HepG2 (cell line): Measurements from ENCODE around the gene CIAPIN1. TPM values are rescaled to one million over a fixed set of nuclear protein-coding genes. Genes with fewer than 3 reads are reported as not detected.

Source experiments
- AGO2 ChIP-seq: fragments of 200-400 bp; formaldehyde crosslinking; optimal IDR thresholded peaks from 2 replicates; pipeline ENCODE3; 2017; ENCODE audit warnings: mild to moderate bottlenecking, low read depth, low read length, moderate library complexity
- IRF1 ChIP-seq: sonication (generic); formaldehyde crosslinking; IDR thresholded peaks from 2 replicates; pipeline ENCODE4 v1.4.0; 2020; ENCODE audit warnings: low read depth, mild to moderate bottlenecking, missing genetic modification reagents
- IRF2 ChIP-seq: IDR thresholded peaks from 2 replicates; pipeline ENCODE4 v1.6.1; 2018; ENCODE audit warnings: missing genetic modification reagents, missing compliant biosample characterization
- KAT8 ChIP-seq: IDR thresholded peaks from 2 replicates; pipeline ENCODE4 v1.6.1; 2016; ENCODE audit warnings: missing genetic modification reagents, missing compliant biosample characterization
- KDM1A ChIP-seq: IDR thresholded peaks from 2 replicates; pipeline ENCODE4 v1.6.1; 2016; ENCODE audit warnings: missing compliant biosample characterization
- MAFF ChIP-seq: IDR thresholded peaks from 2 replicates; pipeline ENCODE4 v1.6.1; 2011; ENCODE audit warnings: low read depth, low read length, improper control_type of control experiment
- MIER3 ChIP-seq: IDR thresholded peaks from 2 replicates; pipeline ENCODE4 v1.6.1; 2016; ENCODE audit warnings: missing compliant biosample characterization, borderline replicate concordance
- MTF2 ChIP-seq: sonication (generic); formaldehyde crosslinking; IDR thresholded peaks from 2 replicates; pipeline ENCODE4 v1.5.0; 2020; ENCODE audit warnings: missing genetic modification reagents, borderline replicate concordance
- NR2F1 ChIP-seq, 2 experiments: fragments of 450-650 bp in 1 of 2; formaldehyde crosslinking in 1 of 2; IDR thresholded peaks; 2 replicates each; pipeline versions ENCODE4 v1.5.0 to v1.6.1; 2016 to 2020; ENCODE audit warnings: mild to moderate bottlenecking in 1 of 2, missing compliant biosample characterization in 1 of 2, missing genetic modification reagents in 1 of 2, moderate library complexity in 1 of 2
- PCBP1 ChIP-seq: fragments of 200-400 bp; formaldehyde crosslinking; IDR thresholded peaks from 2 replicates; pipeline ENCODE4 v1.6.1; 2017; ENCODE audit warnings: mild to moderate bottlenecking, low read depth, low read length, borderline replicate concordance
- PHF21A ChIP-seq: sonication (generic); formaldehyde crosslinking; IDR thresholded peaks from 2 replicates; pipeline ENCODE4 v1.5.0; 2020; ENCODE audit warnings: mild to moderate bottlenecking, missing genetic modification reagents
- RBAK ChIP-seq: sonication (generic); formaldehyde crosslinking; IDR thresholded peaks from 2 replicates; pipeline ENCODE4 v1.5.1; 2020; ENCODE audit warnings: mild to moderate bottlenecking, missing genetic modification reagents
- RFX3 ChIP-seq: IDR thresholded peaks from 2 replicates; pipeline ENCODE4 v1.6.1; 2016; ENCODE audit warnings: missing biosample characterization, missing genetic modification reagents
- SETDB1 ChIP-seq: sonication (generic); formaldehyde crosslinking; IDR thresholded peaks from 2 replicates; pipeline ENCODE4 v1.5.1; 2020; ENCODE audit warnings: missing genetic modification reagents, mild to moderate bottlenecking, borderline replicate concordance
- SMAD1 ChIP-seq: sonication (generic); formaldehyde crosslinking; IDR thresholded peaks from 2 replicates; pipeline ENCODE4 v1.4.0; 2020; ENCODE audit warnings: missing genetic modification reagents, low read depth, mild to moderate bottlenecking, borderline replicate concordance
- SMYD3 ChIP-seq: sonication (generic); formaldehyde crosslinking; IDR thresholded peaks from 2 replicates; pipeline ENCODE4 v1.8.1; 2023; ENCODE audit warnings: mild to moderate bottlenecking, missing genetic modification reagents
- SSRP1 ChIP-seq: IDR thresholded peaks from 2 replicates; pipeline ENCODE4 v1.6.1; 2016; ENCODE audit warnings: control low read depth
- ZC3H13 ChIP-seq: sonication (generic); formaldehyde crosslinking; IDR thresholded peaks from 2 replicates; pipeline ENCODE4 v1.8.1; 2023; ENCODE audit warnings: mild to moderate bottlenecking, missing genetic modification reagents, moderate library complexity
- ZFP36 ChIP-seq: fragments of 150-350 bp; IDR thresholded peaks from 2 replicates; pipeline ENCODE4 v1.6.1; 2018; ENCODE audit warnings: borderline replicate concordance, low read length, low read depth; ENCODE audit not compliant: partially characterized antibody
- ZFP90 ChIP-seq: sonication (generic); formaldehyde crosslinking; IDR thresholded peaks from 2 replicates; pipeline ENCODE4 v1.8.0; 2022; ENCODE audit warnings: missing genetic modification reagents, mild to moderate bottlenecking, inconsistent platforms, borderline replicate concordance
- ZIK1 ChIP-seq: sonication (generic); formaldehyde crosslinking; IDR thresholded peaks from 2 replicates; pipeline ENCODE4 v1.5.0; 2020; ENCODE audit warnings: mild to moderate bottlenecking, low read depth, missing genetic modification reagents, borderline replicate concordance
- ZMYM2 ChIP-seq: sonication (generic); formaldehyde crosslinking; IDR thresholded peaks from 2 replicates; pipeline ENCODE4 v1.8.0; 2022; ENCODE audit warnings: mild to moderate bottlenecking, missing genetic modification reagents
- ZNF124 ChIP-seq: sonication (generic); formaldehyde crosslinking; IDR thresholded peaks from 2 replicates; pipeline ENCODE4 v1.4.0; 2020; ENCODE audit warnings: missing genetic modification reagents
- ZNF260 ChIP-seq: sonication (generic); formaldehyde crosslinking; IDR thresholded peaks from 2 replicates; pipeline ENCODE4 v1.4.0; 2020; ENCODE audit warnings: missing genetic modification reagents, low read depth, mild to moderate bottlenecking, borderline replicate concordance
- ZNF317 ChIP-seq: sonication (generic); formaldehyde crosslinking; IDR thresholded peaks from 2 replicates; pipeline ENCODE4 v1.5.0; 2020; ENCODE audit warnings: mild to moderate bottlenecking, missing genetic modification reagents
- ZNF337 ChIP-seq: sonication (generic); formaldehyde crosslinking; IDR thresholded peaks from 2 replicates; pipeline ENCODE4 v1.5.1; 2020; ENCODE audit warnings: missing genetic modification reagents, low read depth, mild to moderate bottlenecking, borderline replicate concordance
- ZNF512 ChIP-seq: sonication (generic); formaldehyde crosslinking; IDR thresholded peaks from 2 replicates; pipeline ENCODE4 v1.4.0; 2020; ENCODE audit warnings: mild to moderate bottlenecking, missing genetic modification reagents
- ZNF703 ChIP-seq: sonication (generic); formaldehyde crosslinking; IDR thresholded peaks from 2 replicates; pipeline ENCODE4 v1.5.1; 2020; ENCODE audit warnings: missing genetic modification reagents, mild to moderate bottlenecking, moderate library complexity, borderline replicate concordance
- ZNF75D ChIP-seq: sonication (generic); formaldehyde crosslinking; IDR thresholded peaks from 2 replicates; pipeline ENCODE4 v1.8.1; 2023; ENCODE audit warnings: missing genetic modification reagents, mild to moderate bottlenecking, borderline replicate concordance
- ZNF766 ChIP-seq: sonication (generic); formaldehyde crosslinking; IDR thresholded peaks from 2 replicates; pipeline ENCODE4 v1.5.0; 2020; ENCODE audit warnings: missing genetic modification reagents, borderline replicate concordance
- ZNF768 ChIP-seq: sonication (generic); formaldehyde crosslinking; IDR thresholded peaks from 2 replicates; pipeline ENCODE4 v1.4.0; 2020; ENCODE audit warnings: missing genetic modification reagents
- polyA plus RNA-seq, 8 experiments: library from polyadenylated mRNA; depleted of rRNA in 3 of 8; stranded (reverse) in 7 of 8; unstranded in 1 of 8; fragments of >200 nt; fragmentation: Illumina TruSeq in 4 of 8; extraction: Trizol in 4 of 8; gene quantifications; 2 replicates each; pipeline versions ENCODE4 v1.2.1 to v1.2.3, GENCODE V29; 2011 to 2016; ENCODE audit warnings: low read depth in 4 of 8, missing spikeins in 1 of 8, mixed read lengths in 1 of 8; ENCODE audit not compliant: insufficient read depth in 1 of 8
- total RNA-seq, 5 experiments: library from RNA; depleted of rRNA; stranded (reverse); fragments of >200 nt; fragmentation: Illumina TruSeq; extraction: Trizol; gene quantifications; 2 replicates each; pipeline ENCODE4 v1.2.3, GENCODE V29; 2016; ENCODE audit warnings: low read depth in 1 of 5

The CIAPIN1 gene
- total and polyA plus RNA-seq, 2 of the 13 experiments (the other 11 are each of a cell fraction or from before 2014, with no cell fraction given): 69.3 to 89.7 TPM

- TF ChIP-seq ZNF512 (CRISPR knock-in tag): 0 out of 2 replicates have a peak, but pooled peaks have one; percentile 79
- no peak for TF ChIP-seq MTF2 (CRISPR knock-in tag)
- TF ChIP-seq KDM1A (CRISPR knock-in tag): peak; percentile 93; the same call in 1 of the 2 replicates
- no peak for TF ChIP-seq PHF21A (CRISPR knock-in tag)
- no peak for TF ChIP-seq ZNF260 (CRISPR knock-in tag)
- peak; percentile 100 for TF ChIP-seq ZNF768 (CRISPR knock-in tag)
- no peak for TF ChIP-seq RBAK (CRISPR knock-in tag)
- TF ChIP-seq MIER3 (CRISPR knock-in tag): no peak
- TF ChIP-seq KAT8 (CRISPR knock-in tag): no peak
- TF ChIP-seq ZMYM2 (CRISPR knock-in tag): no peak
- TF ChIP-seq IRF2 (CRISPR knock-in tag): no peak
- TF ChIP-seq RFX3 (CRISPR knock-in tag): no peak
- TF ChIP-seq ZNF766 (CRISPR knock-in tag): no peak
- no peak for TF ChIP-seq ZIK1 (CRISPR knock-in tag)
- TF ChIP-seq IRF1: no peak
- TF ChIP-seq ZNF317: peak; percentile 0; the same call in 1 of the 2 replicates
- no peak for TF ChIP-seq ZNF337 (CRISPR knock-in tag)
- no peak for TF ChIP-seq ZC3H13 (CRISPR knock-in tag)
- TF ChIP-seq SSRP1 (CRISPR knock-in tag): 0 out of 2 replicates have a peak, but pooled peaks have one; percentile 36
- peak; percentile 80 for TF ChIP-seq ZFP36
- TF ChIP-seq ZNF124: no peak
- no peak for TF ChIP-seq ZFP90 (CRISPR knock-in tag)
- 0 out of 2 replicates have a peak, but pooled peaks have one; percentile 23 for TF ChIP-seq ZNF703 (CRISPR knock-in tag)
- TF ChIP-seq SMAD1: 0 out of 2 replicates have a peak, but pooled peaks have one; percentile 80
- no peak for TF ChIP-seq AGO2
- no peak for TF ChIP-seq MAFF
- no peak for TF ChIP-seq PCBP1
- TF ChIP-seq SMYD3 (CRISPR knock-in tag): 0 out of 2 replicates have a peak, but pooled peaks have one; percentile 46
- no peak for TF ChIP-seq ZNF75D (CRISPR knock-in tag)
- no peak for TF ChIP-seq NR2F1 (CRISPR knock-in tag; IDR thresholded peaks at IDR 0.05)
- TF ChIP-seq SETDB1: no peak
Measured at GRCh38 chr16:57480754-57481230, 33.6 kb upstream of the CIAPIN1 start (continued).
